Stimulated activated CD4-positive, alpha-beta T cell treated with anti-CD3 and anti-CD28 coated beads, Interleukin-4, amount 100 ng/mL, for 4 hours (primary cell): ENCODE measurements around the gene RGS8.
"Not testable (repeated sequence)": the region's sequence is repeated elsewhere in the genome, so short reads cannot be mapped to it uniquely, and the experiment has no call there.

Experiments
- DNase-seq, 2 experiments: peaks; one replicate each; pipeline ENCODE4 v3.0.0-alpha.2; 2020

RGS8 gene

DNA sequence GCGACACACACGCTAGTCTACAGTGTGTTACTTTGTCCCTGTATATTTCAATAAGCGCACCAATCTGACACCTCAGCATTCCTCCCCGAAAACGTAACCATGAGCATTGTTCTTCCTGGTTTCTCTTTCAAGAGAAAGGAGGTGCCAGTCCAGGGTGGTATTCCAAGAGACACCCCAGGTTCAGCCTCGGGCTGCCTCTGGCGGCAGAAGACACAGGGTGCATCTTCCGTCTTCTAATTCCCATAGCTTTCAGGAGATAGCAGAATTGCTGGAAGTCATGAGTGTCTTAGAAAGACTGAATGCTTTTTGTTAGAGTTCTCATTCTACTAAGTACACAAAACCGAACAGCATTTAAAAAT is 15.9 kb upstream of the RGS8 start:
- no peak for DNase-seq

DNA sequence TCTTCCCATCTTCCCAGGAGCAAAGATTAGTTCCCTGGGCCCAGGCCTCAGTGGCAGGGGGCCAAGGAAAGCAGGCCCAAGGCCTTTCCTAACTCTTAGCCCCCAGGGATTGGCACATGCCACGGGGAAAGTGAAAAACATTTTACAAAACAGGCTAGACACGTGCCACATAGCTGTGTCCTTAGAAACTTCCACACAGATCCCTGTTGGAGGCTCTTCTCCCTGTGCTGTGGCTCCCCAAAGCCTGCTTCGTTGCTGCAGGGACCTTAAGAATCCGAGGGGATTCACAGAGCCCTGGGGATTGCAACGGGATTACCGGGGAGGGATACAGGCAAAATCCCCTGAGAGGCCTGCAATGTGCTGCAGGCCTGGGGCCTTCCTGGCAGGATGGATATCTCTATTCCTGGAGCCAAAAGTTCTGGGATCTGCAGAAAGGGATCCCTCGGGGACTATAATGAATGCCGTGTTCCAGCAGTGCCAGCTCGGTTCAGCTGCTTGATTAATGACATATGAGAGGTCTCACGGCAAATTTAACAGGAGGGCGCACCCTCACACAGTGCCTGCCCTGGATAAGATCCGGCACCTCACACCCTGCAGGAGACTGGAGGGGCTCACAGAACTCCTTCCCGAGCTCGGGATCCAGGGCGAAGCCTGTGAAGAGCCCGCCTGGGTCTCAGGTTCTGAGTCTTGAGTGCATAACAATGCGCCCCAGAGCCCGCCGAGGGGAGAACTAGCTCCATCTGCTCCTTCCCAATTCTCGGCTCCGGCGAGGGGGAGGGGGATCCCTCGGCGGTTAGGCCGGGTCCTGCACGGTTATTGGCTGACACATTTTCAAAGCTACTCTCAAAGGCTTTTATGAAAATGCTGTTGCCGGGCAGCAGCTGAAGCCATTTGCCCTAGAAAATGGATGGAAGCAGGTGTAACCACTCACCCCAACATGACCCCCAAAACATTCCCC is 15.3 kb upstream of the RGS8 start:
- DNase-seq, result no peak

DNA sequence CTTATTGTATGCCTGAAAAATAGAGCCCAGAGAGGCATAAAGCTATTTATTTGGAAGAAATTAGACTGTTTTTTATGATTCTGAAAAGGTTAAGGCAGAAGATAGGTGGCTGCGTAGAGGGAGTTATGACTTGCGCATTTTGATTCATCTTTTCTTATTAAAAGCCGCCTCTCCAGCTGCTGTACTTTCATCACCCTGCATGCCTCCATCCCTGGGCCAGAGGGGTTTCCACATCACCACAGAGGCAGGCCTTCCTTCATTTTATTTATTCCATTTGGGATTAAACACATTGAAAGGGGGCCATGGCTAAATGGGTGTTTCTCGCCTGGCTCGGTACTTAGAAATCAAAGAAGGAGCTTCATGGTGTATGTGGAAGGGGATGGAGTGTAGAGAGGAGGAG is 14.6 kb upstream of the RGS8 start:
- DNase-seq, result no peak

DNA sequence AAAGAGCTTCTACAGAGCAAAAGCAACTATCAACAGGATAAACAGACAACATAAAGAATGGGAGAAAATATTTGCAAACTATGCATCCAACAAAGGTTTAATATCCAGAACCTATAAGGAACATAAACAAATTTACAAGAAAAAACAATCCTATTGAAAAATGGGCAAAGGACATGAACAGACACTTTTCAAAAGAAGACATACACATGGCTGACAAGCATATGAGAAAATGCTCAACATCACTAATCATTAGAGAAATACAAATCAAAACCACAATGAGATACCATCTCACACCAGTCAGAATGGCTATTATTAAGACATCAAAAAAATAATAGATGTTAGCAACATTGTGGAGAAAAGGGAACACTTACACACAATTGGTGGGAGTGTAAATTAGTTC is 8.8 kb upstream of the RGS8 start:
- not testable (repeated sequence) for DNase-seq

DNA sequence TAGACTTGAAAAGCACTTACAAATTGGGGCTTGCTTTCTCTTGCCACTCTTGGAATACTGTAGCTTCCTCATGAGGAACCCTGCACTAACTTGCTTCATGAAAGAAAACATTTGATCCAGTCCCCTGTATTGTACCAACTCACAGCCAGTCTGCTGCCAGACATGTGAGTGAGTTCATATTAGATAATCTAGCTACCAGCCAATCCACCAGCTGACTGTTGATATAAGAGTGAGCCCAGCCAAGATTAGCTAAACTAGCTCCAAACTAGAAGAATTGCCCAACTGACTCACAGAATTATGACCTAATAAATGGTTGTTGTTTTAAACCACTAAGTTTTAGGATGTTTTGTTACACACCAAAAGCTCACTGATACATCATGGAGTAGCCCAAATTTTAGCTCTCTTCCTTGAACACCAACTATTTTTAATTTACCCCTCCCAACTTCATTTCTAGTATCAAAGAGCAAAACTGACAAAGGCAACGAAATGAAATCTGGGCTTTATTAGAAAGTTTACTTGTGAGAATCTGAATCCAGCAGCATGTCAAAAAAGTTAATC is 6.6 kb upstream of the RGS8 start:
- no peak for DNase-seq

DNA sequence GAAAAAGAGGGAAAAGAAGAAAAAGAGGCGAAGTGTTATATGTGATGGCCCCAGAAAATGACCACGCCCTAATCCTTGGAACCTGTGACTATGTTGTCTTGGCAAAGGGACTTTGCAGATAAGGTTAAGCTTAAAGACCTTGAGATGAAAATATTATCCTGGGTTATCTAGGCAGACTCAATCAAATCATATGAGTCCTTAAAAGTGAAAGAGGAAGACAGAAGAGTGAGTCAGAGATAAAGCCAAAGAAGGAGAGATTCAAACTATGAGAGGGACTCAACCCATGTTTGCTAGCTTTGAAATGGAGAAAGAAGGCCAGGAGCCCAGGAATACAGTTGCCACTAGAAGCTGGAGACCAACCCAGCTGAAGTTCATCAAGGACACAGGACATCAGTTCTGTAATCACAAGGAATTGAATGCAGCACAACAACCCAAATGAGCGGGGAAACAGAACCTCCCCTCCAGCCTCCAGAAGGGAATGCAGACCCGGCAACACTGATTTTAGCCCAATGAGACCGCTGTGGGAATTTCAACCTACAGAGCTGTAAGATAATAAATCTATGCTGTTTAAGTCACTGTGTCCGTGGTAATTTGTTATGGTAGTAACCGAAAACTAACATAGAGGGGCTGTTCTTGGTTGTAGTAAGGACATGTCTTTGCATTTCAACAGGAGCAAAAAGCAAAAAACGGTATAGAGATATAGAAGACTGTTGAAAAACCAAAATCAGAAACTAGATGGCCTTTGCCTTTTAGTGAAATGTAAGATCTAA is 4.2 kb upstream of the RGS8 start:
- DNase-seq, result no peak

DNA sequence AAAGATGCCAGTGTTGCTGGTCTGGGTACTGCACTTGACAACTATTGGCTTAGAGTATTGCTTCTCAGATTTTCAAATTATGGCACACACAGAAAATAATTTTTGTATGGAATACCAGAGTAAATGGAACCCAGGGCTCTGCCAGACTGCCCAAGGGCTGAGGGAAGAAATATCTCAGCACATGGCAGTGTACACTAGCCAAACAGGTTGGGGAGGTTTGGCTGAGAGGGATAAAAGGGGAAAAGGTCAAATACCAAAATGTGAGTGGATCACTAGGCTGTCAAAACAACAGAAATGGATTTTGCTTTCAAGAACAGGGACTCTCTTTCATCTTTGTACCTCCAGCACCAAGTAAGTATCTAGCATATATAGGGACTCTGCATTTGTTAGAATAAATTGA is 3.0 kb upstream of the RGS8 start:
- DNase-seq, result no peak

DNA sequence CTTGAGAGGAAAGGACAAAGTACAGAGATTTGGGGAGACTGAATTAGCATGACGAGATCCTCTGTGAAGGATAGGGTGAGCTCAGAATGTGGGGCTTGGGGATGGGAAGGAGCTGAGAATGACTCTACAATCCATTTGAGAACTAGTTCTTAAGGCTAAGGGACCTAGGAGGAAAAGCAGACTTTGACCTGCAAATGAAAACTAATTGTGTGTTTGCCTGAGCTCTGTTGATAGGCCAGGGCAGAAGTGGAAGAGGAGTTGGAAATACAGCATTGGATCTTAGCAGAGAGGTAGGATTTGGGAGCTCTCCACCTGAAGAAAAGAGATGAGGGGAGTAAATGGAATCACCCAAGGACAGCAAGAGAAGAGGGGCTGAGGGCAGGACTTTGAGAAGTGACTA is 2.1 kb upstream of the RGS8 start:
- no peak for DNase-seq

DNA sequence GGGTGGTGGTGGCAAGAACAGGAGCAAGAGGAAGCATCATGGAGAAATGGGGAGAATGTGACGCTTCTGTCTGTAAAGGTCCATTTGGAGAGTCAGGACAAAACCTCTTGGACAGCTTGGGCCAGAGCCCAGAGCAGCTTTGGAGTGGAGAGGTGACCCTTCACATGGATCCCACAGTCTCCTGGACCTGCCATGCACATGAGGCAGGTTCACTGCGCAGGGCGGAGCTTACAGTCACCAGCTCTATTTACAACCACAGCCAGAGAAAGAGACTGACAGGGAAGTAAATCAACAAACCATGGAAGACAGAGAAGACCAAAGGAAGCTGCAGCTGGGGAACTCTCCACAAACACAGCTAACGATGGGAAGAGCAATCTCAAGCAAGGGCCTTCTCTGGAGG is 828 bp upstream of the RGS8 start:
- no peak for DNase-seq

DNA sequence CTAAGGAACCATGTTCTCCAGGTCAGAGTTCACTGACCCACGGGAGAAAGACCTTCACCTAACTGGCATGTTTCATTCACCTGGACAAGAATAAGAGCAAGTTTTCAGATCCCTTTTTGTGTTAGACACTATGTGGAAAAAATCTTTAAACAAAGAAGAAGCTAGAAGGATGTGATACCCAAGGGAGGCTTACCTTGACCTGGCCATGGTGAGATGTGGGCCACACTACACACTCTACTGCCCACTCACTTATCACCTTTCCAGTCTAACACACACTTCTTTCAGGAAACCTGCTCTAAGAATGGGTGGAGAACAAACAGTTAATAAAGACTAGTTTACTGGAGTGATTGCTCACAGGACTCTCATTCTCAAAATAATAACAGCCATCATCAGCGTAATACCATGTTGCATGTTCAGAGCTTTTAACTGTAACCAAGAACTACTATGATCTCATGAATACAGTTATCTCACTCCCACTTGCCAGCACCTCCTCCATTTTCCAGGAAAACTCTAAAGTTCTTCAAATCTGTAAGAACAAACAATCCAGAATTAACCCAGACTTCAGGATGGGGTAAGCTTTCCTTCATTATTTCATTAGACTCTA is 1.4 kb downstream of the RGS8 start:
- DNase-seq, result no peak

DNA sequence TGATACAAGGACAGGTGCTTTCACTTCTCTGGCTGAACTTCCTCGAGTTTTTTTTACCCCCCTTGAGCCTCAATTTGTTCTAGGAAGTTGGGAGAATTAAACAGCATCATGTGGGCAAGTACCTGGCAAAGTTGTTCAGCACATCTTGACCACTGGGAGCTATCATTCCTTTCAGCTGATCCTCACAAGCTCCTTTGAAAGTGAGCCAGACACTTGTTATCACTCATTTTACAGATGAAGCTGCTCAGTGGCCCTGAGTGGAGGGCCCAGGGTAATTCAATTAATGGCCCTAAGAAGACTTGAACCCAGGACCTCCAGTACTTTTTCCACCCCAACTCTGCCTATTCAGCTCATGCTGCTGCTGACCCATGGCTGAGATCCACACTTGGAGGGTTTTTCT is 2.0 kb downstream of the RGS8 start:
- DNase-seq, result no peak

DNA sequence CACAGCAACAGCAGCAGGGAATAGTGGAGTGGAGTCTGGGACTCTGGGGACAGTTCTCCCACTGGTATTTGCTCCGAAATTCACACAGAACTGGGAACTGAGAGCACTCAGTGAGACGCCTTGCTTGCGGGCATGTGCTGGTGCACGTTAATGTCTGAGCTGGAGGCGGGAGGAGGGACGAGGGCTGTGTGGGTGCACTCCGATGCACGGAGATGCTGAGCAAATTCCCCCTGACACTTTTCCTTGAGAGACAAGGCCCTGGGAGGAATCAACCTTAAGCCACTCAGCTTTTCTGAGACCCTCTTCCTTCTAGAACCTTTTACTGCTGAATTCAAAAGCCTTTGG is 2.8 kb downstream of the RGS8 start:
- DNase-seq, result no peak

DNA sequence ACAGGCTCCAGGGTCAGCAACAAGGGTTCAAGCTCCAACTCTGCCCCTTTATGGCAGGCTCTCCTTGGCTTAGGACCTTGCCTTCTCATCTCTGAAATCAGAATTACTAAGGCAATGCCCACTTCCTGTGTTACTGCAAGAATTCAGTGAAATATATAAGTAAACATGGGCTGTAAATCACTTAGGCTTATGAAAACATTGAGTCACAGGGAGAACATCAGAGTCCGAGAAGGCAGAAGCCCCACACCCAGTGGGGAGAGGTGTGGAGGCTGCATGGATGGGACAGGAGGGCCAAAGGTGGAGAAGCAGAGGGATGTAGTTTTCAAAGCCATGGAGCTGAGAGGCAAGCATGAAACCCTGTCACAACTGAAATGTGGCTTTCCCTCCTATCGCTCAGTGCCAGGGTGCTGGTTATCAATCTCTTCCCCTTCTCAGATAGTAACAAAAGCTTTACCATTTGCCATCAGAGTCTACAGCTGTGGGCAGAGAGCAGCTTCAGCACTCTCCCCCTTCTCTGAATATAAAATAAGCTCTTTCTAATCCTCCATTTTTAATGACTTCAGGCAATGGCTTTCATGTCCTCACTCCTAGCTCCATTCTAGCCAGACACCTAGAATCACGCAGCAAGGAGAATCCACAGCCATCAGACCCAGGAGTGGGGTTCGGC is 3.4 kb downstream of the RGS8 start:
- no peak for DNase-seq

DNA sequence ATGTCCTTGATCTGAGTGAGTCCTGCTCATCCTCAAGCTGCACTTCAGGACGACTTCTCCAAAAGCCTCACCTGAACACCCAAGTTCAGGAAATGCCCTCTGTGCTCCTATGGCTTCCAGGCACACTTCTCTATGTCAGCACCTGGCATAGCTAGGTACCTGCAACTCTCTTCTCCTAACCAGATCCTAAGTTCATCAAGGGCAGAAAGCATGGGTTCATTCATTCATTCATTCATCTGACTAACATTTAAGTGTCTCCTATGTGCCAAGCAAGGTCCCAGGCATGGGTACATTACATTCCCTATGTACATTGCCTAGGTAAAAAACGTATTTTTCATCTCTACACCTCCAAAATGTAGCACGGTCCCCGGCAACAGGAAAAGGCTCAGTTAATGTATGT is 4.0 kb downstream of the RGS8 start:
- DNase-seq, result no peak

DNA sequence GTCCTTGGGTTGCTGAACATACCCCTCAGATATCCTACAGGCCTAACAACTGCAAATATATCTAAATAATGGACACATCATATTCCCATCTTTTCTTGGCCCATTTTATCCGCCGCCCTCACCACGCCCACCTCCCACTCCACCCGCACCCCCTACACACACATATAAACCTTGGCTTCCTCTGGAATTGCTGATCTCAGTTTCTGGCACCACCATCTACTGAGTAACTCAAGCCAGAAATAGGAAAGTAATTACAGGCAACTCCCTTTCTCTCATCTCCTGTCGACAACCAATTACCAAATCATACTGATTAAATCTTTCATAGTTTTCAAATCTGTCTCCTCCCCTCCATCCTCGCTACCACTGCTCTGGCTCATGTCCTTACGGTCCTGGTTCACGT is 4.7 kb downstream of the RGS8 start:
- no peak for DNase-seq

DNA sequence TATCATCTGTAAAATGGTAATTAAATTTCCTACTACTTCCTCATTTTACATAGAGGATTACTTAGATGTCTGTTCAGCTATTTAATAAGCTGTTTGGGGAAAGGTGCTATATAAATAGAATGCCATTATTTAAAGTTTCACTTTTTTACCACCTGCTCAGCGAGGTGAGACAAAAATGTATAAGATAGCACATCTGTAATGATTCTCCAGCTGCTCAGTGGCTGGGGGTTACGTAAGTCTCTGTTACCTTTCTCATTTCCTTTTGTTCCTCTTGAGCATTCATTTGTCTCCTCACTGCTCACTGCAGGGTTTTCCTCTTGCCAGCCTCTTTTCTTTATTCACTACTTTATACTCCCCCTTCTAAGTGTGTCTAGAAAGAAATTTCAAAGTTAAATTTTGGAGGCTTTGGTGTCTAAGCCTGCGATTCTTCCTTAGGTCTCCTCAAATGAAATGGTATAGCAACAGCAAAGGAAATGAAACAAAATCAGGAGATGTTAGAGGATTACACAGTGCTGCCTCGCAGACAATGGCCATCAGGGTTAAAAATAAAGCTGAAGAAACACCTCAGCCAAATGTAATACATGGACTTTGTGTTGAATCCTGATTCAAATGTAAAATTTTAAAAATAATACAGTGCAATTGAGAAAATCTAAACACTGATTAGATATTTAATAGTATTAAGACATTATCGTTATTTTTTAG is 6.8 kb downstream of the RGS8 start:
- no peak for DNase-seq

DNA sequence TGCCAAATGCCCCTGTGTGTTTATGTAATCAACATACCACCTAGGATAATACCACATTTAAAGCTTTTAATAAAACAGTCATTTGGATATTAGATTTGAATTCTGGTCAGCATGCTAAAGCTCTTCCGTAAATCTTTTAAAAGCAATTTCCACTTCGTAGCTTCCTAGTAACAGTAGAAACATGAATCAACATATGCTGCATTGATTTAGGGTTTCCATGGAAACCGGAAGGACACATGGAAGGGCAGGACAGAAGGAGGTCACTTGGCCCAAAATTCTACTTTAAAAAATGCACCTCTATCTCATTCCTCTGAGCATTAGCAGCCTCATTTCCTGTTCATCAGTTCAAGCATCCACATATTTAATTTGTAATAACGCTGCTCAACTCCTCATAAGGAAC is 8.1 kb downstream of the RGS8 start:
- DNase-seq, result no peak

DNA sequence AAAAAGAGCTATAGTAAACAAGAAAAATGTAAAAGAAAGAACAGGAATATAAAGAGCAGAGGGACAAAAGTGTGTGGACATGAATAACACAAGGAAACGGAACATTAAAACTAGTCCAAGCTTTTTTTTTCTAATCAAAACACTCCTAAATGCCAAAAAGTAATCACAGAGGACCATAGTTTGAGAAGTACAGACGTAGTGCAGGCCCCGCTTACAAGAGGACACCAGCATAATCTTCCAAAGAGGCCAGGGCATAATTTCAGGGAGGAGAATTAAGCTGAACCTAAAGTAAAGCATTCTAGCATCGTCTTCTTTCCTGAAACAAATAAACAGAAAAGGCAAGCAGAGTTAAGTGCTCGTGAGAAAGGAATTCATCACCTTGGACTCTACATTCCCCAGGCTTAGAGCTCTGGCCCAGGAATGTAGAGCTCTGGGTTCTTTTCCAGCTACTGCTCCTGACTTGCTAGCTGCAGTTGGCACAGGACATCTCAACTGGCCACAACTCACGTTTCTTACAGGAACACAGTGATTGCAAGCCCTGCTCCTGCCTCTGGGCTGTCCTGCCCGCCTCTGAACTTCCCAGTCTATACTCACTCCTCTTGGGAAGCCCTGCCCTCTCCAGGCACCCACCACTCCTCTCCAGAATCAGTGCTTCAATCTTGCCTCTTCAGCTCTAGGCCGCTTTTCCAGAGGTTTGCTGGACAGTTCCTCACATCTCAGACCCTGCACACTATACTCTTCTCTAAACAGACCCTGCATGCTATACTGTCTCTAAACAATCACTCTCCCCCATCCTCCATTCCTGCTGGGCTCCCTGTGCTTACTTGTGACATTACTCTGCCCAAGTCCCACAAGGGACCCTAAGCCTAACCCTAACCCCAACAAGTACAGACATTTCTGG is 9.8 kb downstream of the RGS8 start:
- no peak for DNase-seq

DNA sequence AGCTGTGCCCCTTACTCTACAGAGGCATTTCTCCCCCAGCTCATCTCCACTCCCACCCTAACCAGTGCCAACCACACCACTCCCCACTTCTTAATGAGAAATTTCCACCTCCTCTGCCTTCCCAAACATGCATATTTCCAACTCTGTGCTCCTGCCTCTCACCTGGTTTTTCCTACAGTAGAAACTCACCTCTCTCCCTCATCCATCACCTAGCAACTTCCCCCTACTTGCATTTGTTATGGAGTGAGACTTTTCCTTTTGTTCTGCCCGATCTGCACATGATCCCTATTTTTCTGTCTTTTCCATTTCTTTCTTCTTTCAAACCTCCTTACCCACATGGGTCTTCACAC is 11.9 kb downstream of the RGS8 start:
- no peak for DNase-seq

DNA sequence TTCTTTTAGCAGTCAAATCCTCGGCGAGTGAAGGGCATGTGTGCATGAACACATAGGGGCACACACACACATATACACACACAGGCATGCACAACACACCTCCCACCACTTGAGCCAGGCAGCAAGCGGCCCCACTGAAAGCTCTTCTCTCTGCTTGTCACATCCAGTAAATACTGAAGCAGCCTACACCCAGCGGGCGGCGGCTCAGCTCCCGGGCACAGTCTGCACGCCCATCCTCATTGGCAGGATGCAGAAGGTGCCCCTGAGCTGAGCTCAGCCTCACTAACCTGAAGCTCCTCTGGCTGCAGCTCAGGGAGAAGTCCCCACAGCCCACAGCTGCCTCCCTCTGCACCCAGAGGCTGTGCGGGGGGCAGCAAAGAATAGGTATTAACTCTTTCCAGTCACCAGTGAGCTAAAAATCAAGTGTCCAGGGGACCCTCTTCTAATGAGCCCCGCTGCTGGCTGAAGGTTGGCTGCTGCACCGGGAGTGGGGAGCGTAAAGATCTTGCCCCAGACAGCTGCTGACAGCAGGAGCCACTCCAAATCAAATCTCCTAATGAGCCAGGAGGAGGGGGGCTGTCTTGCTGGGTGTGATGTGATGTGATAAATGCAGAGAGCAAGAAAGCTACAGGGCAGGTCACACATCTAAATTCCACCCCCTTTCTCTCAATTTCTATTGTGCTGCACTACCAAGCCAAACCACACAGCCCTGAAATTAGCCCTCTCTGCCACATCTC is 12.5 kb downstream of the RGS8 start:
- no peak for DNase-seq
